ENCODE data around the gene ARRDC3. TPM values are rescaled to one million over a fixed set of nuclear protein-coding genes. Genes with fewer than 3 reads are reported as not detected.

The ARRDC3 gene
- total RNA-seq, 2 donors from 2014 or later: 46.6 to 83.8 TPM

GRCh38 chr5:91374893-91375520, 8.1 kb downstream of the ARRDC3 start:
- Histone ChIP-seq H3K4me3 (no peak overlapping the region), H3K27ac (peak overlapping the region; percentile 39 to 49), H3K9me3 (no peaks in the 10 kb centered on the region), H3K36me3 (peaks cover 24% of the 10 kb centered on the region), H3K27me3 (replicated peaks; ENCODE audit: insufficient read depth) (no peaks in the 10 kb centered on the region), H3K4me1 (ENCODE audit: control insufficient read depth in 1 of 2, low read depth in 2 of 2) (peaks cover 42 to 68% of the 10 kb centered on the region in 2 donors)
- TF ChIP-seq, protein P1, sequence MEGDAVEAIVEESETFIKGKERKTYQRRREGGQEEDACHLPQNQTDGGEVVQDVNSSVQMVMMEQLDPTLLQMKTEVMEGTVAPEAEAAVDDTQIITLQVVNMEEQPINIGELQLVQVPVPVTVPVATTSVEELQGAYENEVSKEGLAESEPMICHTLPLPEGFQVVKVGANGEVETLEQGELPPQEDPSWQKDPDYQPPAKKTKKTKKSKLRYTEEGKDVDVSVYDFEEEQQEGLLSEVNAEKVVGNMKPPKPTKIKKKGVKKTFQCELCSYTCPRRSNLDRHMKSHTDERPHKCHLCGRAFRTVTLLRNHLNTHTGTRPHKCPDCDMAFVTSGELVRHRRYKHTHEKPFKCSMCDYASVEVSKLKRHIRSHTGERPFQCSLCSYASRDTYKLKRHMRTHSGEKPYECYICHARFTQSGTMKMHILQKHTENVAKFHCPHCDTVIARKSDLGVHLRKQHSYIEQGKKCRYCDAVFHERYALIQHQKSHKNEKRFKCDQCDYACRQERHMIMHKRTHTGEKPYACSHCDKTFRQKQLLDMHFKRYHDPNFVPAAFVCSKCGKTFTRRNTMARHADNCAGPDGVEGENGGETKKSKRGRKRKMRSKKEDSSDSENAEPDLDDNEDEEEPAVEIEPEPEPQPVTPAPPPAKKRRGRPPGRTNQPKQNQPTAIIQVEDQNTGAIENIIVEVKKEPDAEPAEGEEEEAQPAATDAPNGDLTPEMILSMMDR (IDR thresholded peaks at IDR 0.05): no peak
- ATAC-seq (ENCODE audit: insufficient number of reproducible peaks, low FRiP score, low read depth): no peak
- no peak for DNase-seq (ENCODE audit: low spot score)

DNA sequence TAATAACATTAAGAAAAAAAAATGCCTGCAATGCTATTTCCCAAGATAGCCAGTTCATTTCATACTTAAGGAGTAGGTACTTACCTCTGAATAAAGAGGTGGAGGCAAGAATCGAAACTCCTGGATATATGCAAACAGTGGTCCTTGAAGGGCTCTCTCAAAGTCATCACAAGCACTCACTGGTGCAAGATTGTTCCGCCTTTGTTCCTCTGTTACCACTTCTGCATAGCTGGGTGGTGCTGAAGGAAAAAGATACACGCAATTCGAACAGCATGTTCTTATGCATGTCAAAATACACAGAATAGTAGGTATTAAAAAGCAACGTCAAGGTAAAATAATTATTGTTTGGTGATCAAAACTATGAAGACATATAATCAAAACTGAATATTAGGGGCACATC, 9.5 kb downstream of the ARRDC3 start:
- TF ChIP-seq, protein P1 (IDR thresholded peaks at IDR 0.05): no peak
- DNase-seq (ENCODE audit: low spot score) (no peak), ATAC-seq (ENCODE audit: insufficient number of reproducible peaks, low FRiP score, low read depth) (no peak)
- H3K9me3 ChIP-seq: no peaks in the 10 kb centered on the region
- H3K4me1 ChIP-seq (ENCODE audit: control insufficient read depth in 1 of 2, low read depth in 2 of 2): peaks cover 38 to 74% of the 10 kb centered on the region in 2 donors
- H3K36me3 ChIP-seq: peaks cover 31% of the 10 kb centered on the region
- no peak overlapping the region for H3K4me3 ChIP-seq
- H3K27me3 ChIP-seq (replicated peaks; ENCODE audit: insufficient read depth): no peaks in the 10 kb centered on the region
- no peak overlapping the region for H3K27ac ChIP-seq

DNA sequence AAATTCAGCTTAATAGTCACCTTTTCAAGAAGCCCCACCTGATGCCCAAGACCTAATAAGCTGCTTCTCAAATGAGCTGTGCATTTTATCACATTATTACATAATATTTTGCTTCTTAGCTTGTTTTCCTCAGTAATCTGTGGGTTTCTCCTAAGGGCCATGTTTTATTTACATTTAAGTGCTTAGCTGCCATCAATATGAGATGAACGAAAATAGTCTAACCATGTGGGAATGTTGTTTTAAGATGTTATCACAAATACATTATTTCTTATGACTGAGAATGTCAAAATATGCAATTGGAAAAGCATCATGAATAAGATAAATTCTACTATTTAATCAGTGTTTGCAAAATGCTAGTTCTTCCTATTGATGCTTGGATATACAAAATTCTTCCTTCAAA, 10.1 kb downstream of the ARRDC3 start:
- no peak for ATAC-seq (ENCODE audit: insufficient number of reproducible peaks, low FRiP score, low read depth)
- DNase-seq (ENCODE audit: low spot score): no peak
- H3K36me3 ChIP-seq: peaks cover 31% of the 10 kb centered on the region
- no peaks in the 10 kb centered on the region for H3K9me3 ChIP-seq
- H3K27ac ChIP-seq: peak overlapping the region in 1 of 2 donors; percentile 44
- no peak overlapping the region for H3K4me3 ChIP-seq
- TF ChIP-seq, protein P1 (IDR thresholded peaks at IDR 0.05): no peak
- H3K27me3 ChIP-seq (replicated peaks; ENCODE audit: insufficient read depth): no peaks in the 10 kb centered on the region
- peaks cover 33 to 70% of the 10 kb centered on the region in 2 donors for H3K4me1 ChIP-seq (ENCODE audit: control insufficient read depth in 1 of 2, low read depth in 2 of 2)

GRCh38 chr5:91369480-91369879, 13.6 kb downstream of the ARRDC3 start:
- TF ChIP-seq, protein P1 (IDR thresholded peaks at IDR 0.05): no peak
- H3K36me3 ChIP-seq: peaks cover 29% of the 10 kb centered on the region
- H3K4me3 ChIP-seq: no peak overlapping the region
- H3K27me3 ChIP-seq (replicated peaks; ENCODE audit: insufficient read depth): no peaks in the 10 kb centered on the region
- DNase-seq (ENCODE audit: low spot score): no peak
- ATAC-seq (ENCODE audit: insufficient number of reproducible peaks, low FRiP score, low read depth): no peak
- peaks cover 9 to 39% of the 10 kb centered on the region in 2 donors for H3K4me1 ChIP-seq (ENCODE audit: control insufficient read depth in 1 of 2, low read depth in 2 of 2)
- no peaks in the 10 kb centered on the region for H3K9me3 ChIP-seq
- peak overlapping the region in 1 of 2 donors; percentile 1 for H3K27ac ChIP-seq

DNA sequence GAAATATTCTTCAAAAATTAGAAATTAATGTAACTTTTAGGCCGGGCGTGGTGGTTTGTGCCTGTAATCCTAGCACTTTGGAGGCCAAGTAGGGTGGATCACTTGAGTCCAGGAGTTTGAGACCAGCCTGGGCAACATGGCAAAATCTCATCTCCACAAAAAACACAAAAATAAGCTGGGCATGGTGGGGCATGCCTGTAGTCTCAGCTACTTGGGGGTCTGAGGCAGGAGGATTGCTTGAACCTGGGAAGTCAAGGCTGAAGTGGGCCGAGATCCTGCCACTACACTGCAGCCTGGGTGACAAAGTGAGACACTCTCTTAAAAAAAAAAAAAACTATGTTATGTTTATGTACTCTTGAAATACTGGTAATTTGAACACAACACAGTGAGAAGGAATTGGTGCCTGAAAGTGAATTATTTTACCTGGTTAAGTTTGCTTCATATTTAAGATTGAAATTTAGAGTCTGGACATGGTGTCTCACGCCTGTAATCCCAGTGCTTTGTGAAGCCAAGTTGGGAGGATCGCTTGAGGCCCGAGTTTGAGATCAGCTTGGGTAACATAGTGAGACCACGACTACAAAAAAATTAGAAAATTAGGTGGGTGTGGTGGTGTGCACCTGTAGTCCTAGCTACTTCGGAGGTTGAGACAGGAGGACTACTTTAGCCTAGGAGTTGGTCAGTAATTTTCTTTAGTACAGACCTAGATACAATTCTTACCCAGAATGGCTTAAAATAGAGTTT, 15.0 kb downstream of the ARRDC3 start:
- H3K4me1 ChIP-seq (ENCODE audit: control insufficient read depth in 1 of 2, low read depth in 2 of 2): peaks cover 8 to 31% of the 10 kb centered on the region in 2 donors
- no peak for DNase-seq (ENCODE audit: low spot score)

More for the DNA sequence above, 15.0 kb downstream of the ARRDC3 start:
- Histone ChIP-seq H3K36me3 (peaks cover 22% of the 10 kb centered on the region), H3K4me3 (no peak overlapping the region), H3K27me3 (replicated peaks; ENCODE audit: insufficient read depth) (no peaks in the 10 kb centered on the region), H3K9me3 (no peaks in the 10 kb centered on the region), H3K27ac (no peak overlapping the region)
- TF ChIP-seq, protein P1 (IDR thresholded peaks at IDR 0.05): no peak
- ATAC-seq (ENCODE audit: insufficient number of reproducible peaks, low FRiP score, low read depth): no peak
